Calu3 (cell line): ENCODE data around the gene PADI6. TPM values are rescaled to one million over a fixed set of nuclear protein-coding genes. Genes with fewer than 3 reads are reported as not detected.
A peak's percentile ranks its signal among the peaks of the same experiment; 100 is the strongest.

ENCODE experiments used
- BruUV-seq: library from RNA; stranded (reverse); fragments of 400-500 nt; replicated peaks from 2 replicates; lab custom pipeline; 2021; lab: Mats Ljungman, UMichigan
- CTCF ChIA-PET: fragments of 300-600 bp; sonication (Branson Sonifier 250); formaldehyde crosslinking; loops from one replicate; lab custom pipeline; 2022; ENCODE audit warnings: antibody characterized with exemption; lab: Charles Lee
- DNase-seq: peaks from one replicate; pipeline ENCODE4 v3.0.0; 2022
- H3K27ac Mint-ChIP-seq: one replicate; pipeline ENCODE4 v1.8.0; 2022; ENCODE audit warnings: mixed read lengths; ENCODE audit not compliant: unreplicated experiment
- H3K27me3 Mint-ChIP-seq: one replicate; pipeline ENCODE4 v1.8.0; 2022; ENCODE audit warnings: mixed read lengths; ENCODE audit not compliant: unreplicated experiment
- H3K36me3 Mint-ChIP-seq: one replicate; pipeline ENCODE4 v1.8.0; 2022; ENCODE audit warnings: mild to moderate bottlenecking, moderate library complexity, mixed read lengths; ENCODE audit not compliant: insufficient read depth, unreplicated experiment
- H3K4me1 Mint-ChIP-seq: one replicate; pipeline ENCODE4 v1.8.0; 2022; ENCODE audit warnings: mild to moderate bottlenecking, low read depth, mixed read lengths; ENCODE audit not compliant: unreplicated experiment
- H3K4me3 Mint-ChIP-seq: one replicate; pipeline ENCODE4 v1.8.0; 2022; ENCODE audit warnings: mild to moderate bottlenecking, low read depth, moderate library complexity, mixed read lengths; ENCODE audit not compliant: unreplicated experiment
- H3K9me3 Mint-ChIP-seq: one replicate; pipeline ENCODE4 v1.8.0; 2022; ENCODE audit warnings: low read depth, mixed read lengths; ENCODE audit not compliant: unreplicated experiment
- intact Hi-C: fragments of 100-400 bp; cut with micrococcal nuclease; formaldehyde crosslinking; loops from one replicate; pipeline ENCODE4 v1.10.0; 2022; ENCODE audit not compliant: unreplicated experiment
- total RNA-seq: library from RNA; stranded (reverse); gene quantifications from 2 replicates; pipeline ENCODE4 v1.2.3, GENCODE V29; 2022
- TF ChIP-seq, protein P1 (sequence below): fragments of 200-600 bp; IDR thresholded peaks from one replicate; pipeline ENCODE4 v1.8.0; 2022; ENCODE audit warnings: antibody characterized with exemption; ENCODE audit not compliant: unreplicated experiment

Gene PADI6
- total RNA-seq, 1 experiment from 2014 or later: not detected

DNA sequence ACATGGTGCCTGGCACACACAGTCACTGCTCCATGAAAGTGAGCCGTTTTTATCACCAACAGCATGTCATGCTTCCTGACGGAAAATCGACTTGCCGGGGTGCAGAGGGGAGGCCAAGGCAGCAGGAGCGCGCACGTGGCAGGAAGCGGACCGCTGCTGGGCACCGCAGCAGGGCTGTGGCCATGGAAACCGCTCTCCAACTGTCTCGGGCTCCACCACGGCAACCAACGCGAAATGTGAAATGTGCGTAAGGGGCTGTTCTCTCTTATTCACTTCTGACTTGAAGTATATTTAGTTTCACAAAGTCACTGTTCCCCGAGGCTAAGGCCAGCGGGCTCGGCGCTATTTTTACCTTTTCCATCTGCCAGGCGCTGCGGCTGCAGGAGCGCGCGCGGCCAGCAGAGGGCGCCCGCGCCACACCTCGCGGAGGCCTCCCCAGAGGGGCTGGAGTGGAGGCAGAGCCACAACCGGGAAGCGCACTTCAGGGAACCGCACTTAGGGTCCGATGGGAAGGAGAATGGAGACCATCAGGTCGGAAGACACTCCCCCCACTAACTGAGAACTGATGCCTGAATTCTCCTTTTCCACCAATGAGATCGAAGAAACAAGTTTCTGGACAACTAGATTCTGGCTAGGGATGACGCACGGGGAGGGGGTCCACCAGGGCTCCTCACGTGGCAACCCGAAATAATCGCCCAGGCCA is 47.8 kb downstream of the PADI6 start:
- no TSS peak for BruUV-seq
- Mint-ChIP-seq H3K9me3 (no peaks in the 10 kb centered on the region), H3K36me3 (peaks cover 73% of the 10 kb centered on the region), H3K27ac (no peak overlapping the region), H3K27me3 (no peaks in the 10 kb centered on the region), H3K4me3 (no peak overlapping the region), H3K4me1 (peaks cover 8% of the 10 kb centered on the region)
- CTCF ChIA-PET: no interaction called here
- TF ChIP-seq, protein P1, sequence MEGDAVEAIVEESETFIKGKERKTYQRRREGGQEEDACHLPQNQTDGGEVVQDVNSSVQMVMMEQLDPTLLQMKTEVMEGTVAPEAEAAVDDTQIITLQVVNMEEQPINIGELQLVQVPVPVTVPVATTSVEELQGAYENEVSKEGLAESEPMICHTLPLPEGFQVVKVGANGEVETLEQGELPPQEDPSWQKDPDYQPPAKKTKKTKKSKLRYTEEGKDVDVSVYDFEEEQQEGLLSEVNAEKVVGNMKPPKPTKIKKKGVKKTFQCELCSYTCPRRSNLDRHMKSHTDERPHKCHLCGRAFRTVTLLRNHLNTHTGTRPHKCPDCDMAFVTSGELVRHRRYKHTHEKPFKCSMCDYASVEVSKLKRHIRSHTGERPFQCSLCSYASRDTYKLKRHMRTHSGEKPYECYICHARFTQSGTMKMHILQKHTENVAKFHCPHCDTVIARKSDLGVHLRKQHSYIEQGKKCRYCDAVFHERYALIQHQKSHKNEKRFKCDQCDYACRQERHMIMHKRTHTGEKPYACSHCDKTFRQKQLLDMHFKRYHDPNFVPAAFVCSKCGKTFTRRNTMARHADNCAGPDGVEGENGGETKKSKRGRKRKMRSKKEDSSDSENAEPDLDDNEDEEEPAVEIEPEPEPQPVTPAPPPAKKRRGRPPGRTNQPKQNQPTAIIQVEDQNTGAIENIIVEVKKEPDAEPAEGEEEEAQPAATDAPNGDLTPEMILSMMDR: peak; percentile 83
- intact Hi-C loops: loop anchor here (5.0 kb wide), 1 partner anchor 68 kb away; no protein-coding TSS in a partner anchor
- peak; percentile 53 for DNase-seq

DNA sequence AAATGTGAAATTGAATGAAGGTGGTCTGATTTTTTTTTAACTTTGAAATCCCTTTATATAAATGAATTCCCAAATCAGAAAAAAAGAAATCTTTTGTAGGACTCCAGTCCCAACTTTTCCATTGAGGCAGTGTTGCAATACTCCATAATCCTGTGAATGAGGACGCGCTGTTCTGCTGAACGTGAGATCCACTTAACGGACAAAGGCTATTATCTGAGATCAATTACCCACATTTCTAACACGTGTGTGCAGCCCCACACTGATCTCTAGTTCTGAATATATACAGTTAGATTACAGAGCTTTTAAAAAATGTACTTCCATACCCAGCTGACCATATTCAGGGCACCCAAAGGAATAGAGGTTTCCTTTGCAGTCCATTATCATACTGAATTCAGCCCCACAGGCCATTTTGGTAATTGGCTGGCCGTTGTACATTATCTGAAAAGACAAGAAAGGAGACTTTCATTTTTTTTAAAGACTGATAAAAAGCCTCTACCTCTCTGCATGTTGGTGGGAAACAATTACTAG is 48.5 kb downstream of the PADI6 start:
- TF ChIP-seq, protein P1: no peak
- H3K36me3 Mint-ChIP-seq: peaks cover 70% of the 10 kb centered on the region
- BruUV-seq: no TSS peak
- no peaks in the 10 kb centered on the region for H3K9me3 Mint-ChIP-seq
- no peak overlapping the region for H3K4me3 Mint-ChIP-seq
- no peak overlapping the region for H3K27ac Mint-ChIP-seq
- H3K4me1 Mint-ChIP-seq: peaks cover 8% of the 10 kb centered on the region
- CTCF ChIA-PET: interaction anchor here (0.6 kb wide), 1 partner anchor 46 kb away, joined by 3 read pairs; no protein-coding TSS in a partner anchor
- no peak for DNase-seq
- intact Hi-C loops: loop anchor here (5.0 kb wide), 1 partner anchor 67 kb away; no protein-coding TSS in a partner anchor
- no peaks in the 10 kb centered on the region for H3K27me3 Mint-ChIP-seq

DNA sequence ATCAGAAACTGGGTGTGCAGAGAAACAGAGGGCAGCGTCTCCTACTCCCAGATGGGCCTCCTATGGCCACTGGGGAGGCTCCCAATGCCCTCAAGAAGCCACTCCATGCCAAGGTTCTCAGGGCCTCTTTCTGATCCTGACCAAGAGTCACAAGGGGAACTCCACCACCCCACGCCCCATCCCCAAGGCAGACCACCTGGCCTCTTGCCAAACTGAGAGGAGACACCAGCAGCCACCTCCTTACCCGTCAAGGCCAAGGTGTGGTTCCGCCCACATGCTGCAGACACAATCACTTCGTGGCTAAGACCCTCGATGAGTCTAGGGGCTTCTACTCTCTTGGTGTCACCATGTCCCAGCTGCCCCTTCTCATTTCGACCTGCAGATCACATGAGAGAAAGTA is 50.5 kb downstream of the PADI6 start:
- intact Hi-C loops: loop anchor here (5.0 kb wide), 1 partner anchor 65 kb away; no protein-coding TSS in a partner anchor
- no peak overlapping the region for H3K27ac Mint-ChIP-seq
- peaks cover 70% of the 10 kb centered on the region for H3K36me3 Mint-ChIP-seq
- H3K9me3 Mint-ChIP-seq: no peaks in the 10 kb centered on the region
- TF ChIP-seq, protein P1: no peak
- H3K4me3 Mint-ChIP-seq: no peak overlapping the region
- peaks cover 8% of the 10 kb centered on the region for H3K4me1 Mint-ChIP-seq
- CTCF ChIA-PET: interaction anchor here (0.6 kb wide), 1 partner anchor 45 kb away, joined by 3 read pairs; no protein-coding TSS in a partner anchor
- BruUV-seq: no TSS peak
- no peak for DNase-seq
- H3K27me3 Mint-ChIP-seq: no peaks in the 10 kb centered on the region

DNA sequence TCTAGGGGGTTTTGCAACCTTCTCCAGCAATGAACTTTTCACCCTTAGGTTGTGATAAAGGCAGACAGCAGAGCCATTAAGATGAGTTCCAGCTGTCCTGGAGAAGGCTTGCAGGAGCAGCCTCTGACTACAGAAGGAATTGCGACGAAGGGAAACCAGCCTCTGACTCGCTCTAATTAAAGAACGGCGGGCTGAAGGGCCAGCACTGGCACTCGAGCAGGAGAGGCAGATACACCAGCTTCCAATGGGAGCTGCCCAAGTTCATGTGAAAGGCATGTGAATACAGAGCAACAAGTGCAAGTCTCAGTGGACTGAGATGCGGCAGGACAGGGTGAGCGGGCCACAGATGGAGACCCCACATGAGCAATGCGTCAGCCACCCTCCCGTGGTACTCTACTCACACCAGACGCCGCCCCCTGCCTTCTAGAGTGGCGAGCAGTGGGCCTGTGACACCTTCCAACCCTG is 51.8 kb downstream of the PADI6 start:
- Mint-ChIP-seq H3K36me3 (peaks cover 63% of the 10 kb centered on the region), H3K27ac (peak overlapping the region; percentile 18), H3K27me3 (no peaks in the 10 kb centered on the region), H3K9me3 (no peaks in the 10 kb centered on the region), H3K4me1 (peaks cover 8% of the 10 kb centered on the region), H3K4me3 (no peak overlapping the region)
- CTCF ChIA-PET: no interaction called here
- intact Hi-C loops: loop anchor here (5.0 kb wide), 1 partner anchor 63 kb away; no protein-coding TSS in a partner anchor
- no TSS peak for BruUV-seq
- TF ChIP-seq, protein P1: no peak
- DNase-seq: no peak
